ENCODE results near the gene TEX47.

GRCh38 chr7:88761779-88762178 lies 33.8 kb downstream of the TEX47 start:
- TF ChIP-seq CTCF (IDR thresholded peaks at IDR 0.05) (no peak), EZH2 (IDR thresholded peaks at IDR 0.05; ENCODE audit: borderline replicate concordance, insufficient read depth, low read depth, low read length, poor library complexity, severe bottlenecking) (no peak)
